ENCODE results near the gene KLK6.
"Not testable (repeated sequence)": the region's sequence is repeated elsewhere in the genome, so short reads cannot be mapped to it uniquely, and the experiment has no call there.

Gene KLK6

GRCh38 chr19:50992666-50993035, 23.3 kb upstream of the KLK6 start:
- DNase-seq (ENCODE audit: low read depth), result no peak

DNA sequence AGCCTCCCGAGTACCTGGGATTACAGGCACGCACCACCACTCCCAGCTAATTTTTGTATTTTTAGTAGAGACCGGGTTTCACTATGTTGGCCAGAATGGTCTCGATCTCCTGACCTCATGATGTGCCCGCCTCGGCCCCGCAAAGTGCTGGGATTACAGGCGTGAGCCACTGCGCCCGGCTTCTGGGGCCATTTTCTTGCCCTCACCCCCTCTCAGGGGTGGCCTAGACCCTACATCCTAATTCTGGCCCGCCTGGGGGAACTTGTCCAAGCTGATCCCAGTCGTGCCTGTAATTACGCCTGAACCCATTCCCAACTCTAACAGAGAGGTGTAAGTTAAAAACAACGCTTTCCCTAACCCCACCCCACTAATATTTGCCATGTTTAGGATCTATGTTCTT, 15.0 kb upstream of the KLK6 start:
- not testable (repeated sequence) for DNase-seq (ENCODE audit: low read depth)

GRCh38 chr19:50983625-50984292, 14.4 kb upstream of the KLK6 start, which contains the start of gene KLK7:
Gene KLK7 (minus strand): TSS chr19:50983917. CDS start chr19:50982399, 1,518 bp downstream.
- no peak for DNase-seq (ENCODE audit: low read depth)

- no peak for DNase-seq (ENCODE audit: low read depth)
Observed at GRCh38 chr19:50982186-50982585, 12.8 kb upstream of the KLK6 start.

DNA sequence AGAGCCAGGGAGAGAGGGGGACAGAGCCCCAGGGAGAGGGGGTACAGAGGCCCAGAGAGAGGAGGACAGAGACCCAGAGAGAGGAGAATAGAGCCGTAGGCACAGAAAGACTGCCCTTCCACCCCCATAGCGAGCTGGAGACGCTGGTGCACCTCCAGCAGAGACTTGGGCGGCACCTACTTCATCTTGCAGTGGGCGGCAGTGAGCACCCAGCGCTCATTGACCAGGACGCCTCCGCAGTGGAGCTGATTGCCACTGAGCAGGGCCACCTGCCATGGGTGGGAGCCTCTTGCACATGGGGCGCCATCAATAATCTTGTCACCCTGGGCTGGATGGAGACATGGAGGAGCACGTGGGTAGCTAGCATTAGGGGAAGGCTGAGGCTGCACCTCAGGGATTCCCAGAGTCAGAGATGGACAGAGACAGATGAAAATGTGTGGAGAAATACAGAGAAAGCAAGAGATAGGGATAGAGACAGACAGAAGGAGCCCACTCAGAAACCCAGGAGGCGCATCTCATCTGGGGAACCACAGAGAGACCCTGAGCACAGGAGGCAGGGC, 12.3 kb upstream of the KLK6 start:
- no peak for DNase-seq (ENCODE audit: low read depth)

DNA sequence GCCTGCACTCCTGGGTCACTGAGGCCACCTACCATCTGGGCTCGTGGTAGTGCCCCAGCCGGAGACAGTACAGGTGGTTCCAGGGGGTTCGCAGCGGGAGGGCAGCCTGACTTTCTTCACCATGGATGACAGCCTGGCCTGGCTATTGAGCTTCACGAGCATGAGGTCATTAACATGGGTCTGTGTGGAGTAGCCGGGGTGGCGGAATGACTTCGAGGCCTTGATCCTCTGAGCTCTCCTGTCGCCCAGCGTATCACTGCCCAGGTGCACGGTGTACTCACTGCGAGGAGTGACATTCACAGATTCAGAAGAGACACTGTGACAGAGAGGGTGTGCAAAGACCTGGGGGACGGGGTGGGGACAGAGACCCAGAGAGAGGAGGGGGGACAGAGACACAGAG, 10.8 kb upstream of the KLK6 start:
- no peak for DNase-seq (ENCODE audit: low read depth)

GRCh38 chr19:50979758-50980157, 10.4 kb upstream of the KLK6 start:
- DNase-seq (ENCODE audit: low read depth), result no peak

DNA sequence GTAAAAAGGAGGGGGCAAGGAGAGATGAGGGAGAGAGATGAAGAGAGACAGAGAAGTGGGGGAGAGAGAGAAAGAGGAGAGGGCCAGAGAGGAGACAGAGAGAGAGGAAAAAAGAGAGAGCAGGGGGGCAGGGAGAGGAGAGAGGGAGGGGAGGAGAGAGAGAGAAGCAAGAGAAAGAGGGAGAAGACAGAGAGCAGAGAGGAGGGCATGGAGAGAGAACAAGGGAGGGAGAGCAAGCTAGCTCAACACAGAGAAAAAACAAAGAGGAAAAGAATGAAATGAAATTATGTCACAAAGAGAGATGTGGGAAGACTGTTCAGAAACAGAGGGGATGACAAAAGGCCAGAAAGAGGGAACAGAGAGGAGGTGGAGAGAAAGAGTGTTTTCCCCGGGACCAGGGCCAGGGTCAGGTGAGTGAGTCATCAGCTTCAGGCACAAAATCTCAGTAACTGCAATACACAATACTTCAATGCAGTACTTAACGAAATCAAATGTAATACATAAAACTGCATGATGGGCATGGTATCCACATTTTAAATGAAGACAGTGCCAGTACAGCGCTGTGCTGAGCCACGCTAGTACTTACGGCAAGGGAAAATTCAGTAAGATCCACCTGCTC, 9.5 kb upstream of the KLK6 start:
- DNase-seq (ENCODE audit: low read depth), result no peak

DNA sequence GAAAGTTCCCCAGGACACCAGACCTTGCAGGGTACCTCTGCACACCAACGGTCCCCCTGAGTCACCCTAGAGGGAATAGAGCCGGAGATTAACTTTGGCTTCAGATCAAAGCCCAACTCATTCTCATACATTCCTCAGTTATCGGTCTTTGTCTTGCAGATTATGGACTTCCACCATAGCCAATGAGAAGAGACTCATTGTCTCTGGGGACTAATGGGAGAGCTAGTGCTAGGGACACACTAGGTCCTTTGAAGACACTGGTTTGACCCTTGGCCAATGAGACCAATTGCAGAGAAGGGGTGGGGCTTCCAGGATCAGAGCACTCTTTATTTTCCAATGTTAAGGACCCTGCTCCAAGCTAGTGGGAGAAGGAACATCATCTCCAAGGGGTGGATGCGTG, 8.2 kb upstream of the KLK6 start:
- DNase-seq (ENCODE audit: low read depth), result no peak

DNA sequence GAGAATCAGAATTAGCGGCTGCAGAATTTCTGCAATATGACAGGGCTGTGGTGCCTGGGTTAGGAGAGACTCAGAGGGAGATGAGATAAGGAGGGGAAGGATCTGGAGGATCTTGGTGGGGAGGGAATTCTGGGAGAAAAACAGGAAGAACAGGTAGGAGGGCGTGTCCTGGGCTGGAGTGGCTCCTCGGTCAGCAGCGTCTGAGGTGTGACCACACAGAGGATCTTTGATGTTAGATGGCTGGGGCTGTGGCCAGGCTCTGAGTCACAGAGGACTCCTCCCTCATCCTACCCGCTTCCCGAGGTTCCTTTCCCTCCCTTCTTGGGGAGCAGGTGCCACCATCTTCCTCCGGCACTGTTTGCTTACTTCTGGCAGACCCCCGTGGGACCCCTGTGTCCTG, 6.4 kb upstream of the KLK6 start:
- DNase-seq (ENCODE audit: low read depth), result no peak

- DNase-seq (ENCODE audit: low read depth), result no peak
Observed at GRCh38 chr19:50974702-50975556, 5.5 kb upstream of the KLK6 start.

DNA sequence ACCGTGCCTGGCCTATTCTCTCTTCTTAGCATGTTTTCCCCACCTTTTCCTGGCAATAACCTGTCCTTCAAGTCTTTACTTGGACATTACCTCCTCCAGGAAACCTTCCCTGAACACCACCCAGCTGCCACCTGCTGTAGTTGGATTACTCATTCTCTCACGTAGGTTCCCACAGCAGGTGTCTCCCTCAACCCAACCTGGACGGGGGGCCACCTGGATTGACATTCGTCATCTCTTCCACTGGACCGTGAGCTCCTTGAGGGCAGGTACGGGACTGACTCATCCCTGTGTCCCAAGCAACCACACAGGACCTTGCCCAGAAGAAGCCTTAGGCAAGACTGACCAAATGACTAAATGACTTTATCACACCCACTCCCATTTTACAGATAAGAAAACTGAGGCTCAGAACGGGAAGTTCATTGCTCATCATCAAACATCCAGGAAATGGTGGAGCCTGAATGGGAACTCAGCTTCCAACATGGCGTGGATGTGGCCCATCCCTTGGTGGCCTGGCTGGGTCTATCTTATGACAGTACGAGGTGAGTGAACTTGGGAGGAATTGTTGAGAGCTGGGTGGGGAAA, 3.5 kb upstream of the KLK6 start:
- DNase-seq (ENCODE audit: low read depth), result no peak

- not testable (repeated sequence) for DNase-seq (ENCODE audit: low read depth)
Observed at GRCh38 chr19:50969810-50970209, 419 bp upstream of the KLK6 start.

- no peak for DNase-seq (ENCODE audit: low read depth)
Observed at GRCh38 chr19:50968716-50969412, 527 bp downstream of the KLK6 start.

- DNase-seq (ENCODE audit: low read depth), result no peak
Observed at GRCh38 chr19:50967929-50968715, 1.3 kb downstream of the KLK6 start.

DNA sequence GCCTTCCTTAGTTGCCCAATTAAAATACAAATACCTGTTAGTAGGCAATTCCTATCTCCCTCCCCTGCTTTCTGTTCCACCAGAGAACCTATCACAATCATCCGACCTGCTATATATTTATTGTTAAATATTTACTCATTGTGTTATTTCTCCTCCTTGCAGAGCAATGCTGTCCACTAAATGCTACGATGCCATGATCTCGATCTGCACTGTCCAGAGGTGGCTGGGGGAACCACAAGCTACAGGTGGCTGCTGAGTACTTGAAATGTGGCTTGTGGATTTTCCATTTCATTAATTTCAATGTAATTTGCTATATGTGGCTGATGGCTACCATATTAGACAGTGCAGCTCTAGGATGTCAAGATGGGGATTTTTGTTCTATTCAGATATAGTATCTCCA, 5.1 kb downstream of the KLK6 start:
- no peak for DNase-seq (ENCODE audit: low read depth)

DNA sequence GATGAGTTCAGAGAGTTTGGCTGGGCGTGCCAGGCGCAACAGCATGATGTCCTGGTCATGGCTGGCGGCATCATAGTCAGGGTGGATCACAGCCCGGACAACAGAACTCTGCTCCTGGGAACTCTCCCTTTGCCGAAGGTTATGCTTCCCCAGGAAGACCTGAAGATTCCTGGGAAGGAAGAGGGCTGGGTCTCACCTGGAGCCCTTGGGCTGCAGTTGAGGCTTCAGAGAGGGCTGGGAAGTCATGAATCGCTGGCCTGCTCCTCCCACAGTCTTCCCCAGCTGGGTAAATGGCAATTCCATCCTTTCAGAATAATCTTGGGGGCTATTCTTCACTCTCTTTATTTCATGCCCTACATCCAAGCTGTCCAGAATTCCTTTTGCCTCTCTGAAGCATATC, 6.0 kb downstream of the KLK6 start:
- no peak for DNase-seq (ENCODE audit: low read depth)

- DNase-seq (ENCODE audit: low read depth), result no peak
Observed at GRCh38 chr19:50962245-50962644, 7.1 kb downstream of the KLK6 start.

DNA sequence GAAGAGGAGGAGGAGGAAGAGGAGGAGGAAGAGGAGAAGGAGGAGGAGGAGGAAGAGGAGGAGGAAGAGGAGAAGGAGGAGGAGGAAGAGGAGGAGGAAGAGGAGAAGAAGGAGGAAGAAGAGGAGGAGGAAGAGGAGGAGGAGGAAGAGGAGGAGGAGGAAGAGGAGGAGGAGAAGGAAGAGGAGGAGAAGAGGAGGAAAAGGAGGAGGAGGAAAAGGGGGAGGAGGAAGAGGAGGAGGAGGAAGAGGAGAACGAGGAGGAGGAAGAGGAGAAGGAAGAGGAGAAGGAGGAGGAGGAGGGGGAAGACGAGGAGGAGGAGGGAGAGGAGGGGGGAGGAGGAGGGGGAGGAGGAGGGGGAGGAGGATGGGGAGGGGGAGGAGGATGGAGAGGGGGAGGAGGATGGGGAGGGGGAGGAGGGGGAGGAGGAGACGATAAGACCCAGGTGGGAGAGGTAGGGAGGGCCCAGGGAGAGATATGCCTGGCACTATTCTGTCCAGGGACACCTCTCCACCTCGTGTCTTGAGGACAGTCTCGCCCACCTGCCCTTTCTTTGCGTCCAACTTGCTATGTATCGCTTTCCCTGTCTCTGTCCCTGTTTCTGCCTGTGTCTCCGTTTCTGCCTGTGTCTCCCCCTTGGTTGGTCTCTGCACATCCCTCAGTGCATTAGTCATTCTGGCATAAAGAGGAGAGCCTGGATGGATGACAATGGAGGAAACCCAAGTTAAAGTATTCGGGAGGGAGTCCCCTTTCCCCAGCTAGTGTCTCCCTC, 9.5 kb downstream of the KLK6 start:
- DNase-seq (ENCODE audit: low read depth), result no peak

- DNase-seq (ENCODE audit: low read depth), result no peak
Observed at GRCh38 chr19:50957587-50957986, 11.8 kb downstream of the KLK6 start.
